HG03135 (cell line): Measurements from ENCODE around the gene RPS6KB1.
"Not testable (repeated sequence)": the region's sequence is repeated elsewhere in the genome, so short reads cannot be mapped to it uniquely, and the experiment has no call there.

Experiments
- ATAC-seq: cut with Tn5 transposase; IDR thresholded peaks from one replicate; pipeline ENCODE4 v1.9.1; 2021; ENCODE audit warnings: mild to moderate bottlenecking, moderate library complexity; ENCODE audit not compliant: unreplicated experiment

Gene RPS6KB1

GRCh38 chr17:59892924-59893675 lies at the start of gene RPS6KB1, which contains the start of gene TUBD1:
TSS of gene RPS6KB1 (plus strand) at chr17:59893121. CDS start at chr17:59893185, 64 bp downstream.
TSS of gene TUBD1 (minus strand) at chr17:59892943. CDS start at chr17:59891002, 1,941 bp downstream.
- peak; percentile 83 for ATAC-seq

GRCh38 chr17:59844884-59845594 lies 47.9 kb upstream of the RPS6KB1 start:
- no peak for ATAC-seq

DNA sequence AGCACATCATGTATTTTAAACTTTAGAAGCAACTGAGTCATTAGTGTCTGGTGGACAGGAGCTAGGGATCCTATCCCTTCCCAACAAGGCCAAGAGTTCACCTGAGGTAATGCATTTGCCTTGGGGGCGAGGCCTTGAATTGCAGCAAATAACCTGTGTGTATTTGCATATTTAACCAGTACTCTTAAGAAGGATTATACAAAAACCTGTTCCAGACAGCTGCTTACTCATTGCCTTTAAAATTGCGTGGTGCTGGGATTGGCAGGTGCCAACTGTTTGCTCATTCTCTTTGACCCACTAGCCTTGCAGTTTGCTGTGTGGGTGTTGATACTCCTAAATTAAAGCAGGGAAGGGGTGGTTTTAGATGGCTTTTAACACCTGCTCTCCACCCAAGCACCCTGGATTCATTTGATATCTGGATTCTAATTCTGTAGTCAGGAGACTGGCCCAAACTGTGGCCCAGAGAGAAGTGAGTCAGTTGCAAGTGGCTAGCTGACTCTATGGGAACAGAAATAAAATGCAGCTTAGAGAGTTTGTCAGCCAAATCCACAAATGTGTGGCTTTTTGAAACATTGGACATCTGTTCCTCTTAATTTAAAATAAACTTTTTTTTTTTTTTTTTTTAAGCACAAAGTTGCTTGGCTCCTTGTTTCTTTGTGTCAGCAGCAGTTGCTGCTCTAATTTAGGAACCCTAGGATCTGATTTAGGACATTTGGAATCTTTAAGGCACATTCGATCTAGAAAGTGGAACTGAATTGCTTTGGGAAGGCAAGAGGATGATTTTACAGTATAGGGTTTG lies 47.1 kb upstream of the RPS6KB1 start:
- ATAC-seq: no peak

DNA sequence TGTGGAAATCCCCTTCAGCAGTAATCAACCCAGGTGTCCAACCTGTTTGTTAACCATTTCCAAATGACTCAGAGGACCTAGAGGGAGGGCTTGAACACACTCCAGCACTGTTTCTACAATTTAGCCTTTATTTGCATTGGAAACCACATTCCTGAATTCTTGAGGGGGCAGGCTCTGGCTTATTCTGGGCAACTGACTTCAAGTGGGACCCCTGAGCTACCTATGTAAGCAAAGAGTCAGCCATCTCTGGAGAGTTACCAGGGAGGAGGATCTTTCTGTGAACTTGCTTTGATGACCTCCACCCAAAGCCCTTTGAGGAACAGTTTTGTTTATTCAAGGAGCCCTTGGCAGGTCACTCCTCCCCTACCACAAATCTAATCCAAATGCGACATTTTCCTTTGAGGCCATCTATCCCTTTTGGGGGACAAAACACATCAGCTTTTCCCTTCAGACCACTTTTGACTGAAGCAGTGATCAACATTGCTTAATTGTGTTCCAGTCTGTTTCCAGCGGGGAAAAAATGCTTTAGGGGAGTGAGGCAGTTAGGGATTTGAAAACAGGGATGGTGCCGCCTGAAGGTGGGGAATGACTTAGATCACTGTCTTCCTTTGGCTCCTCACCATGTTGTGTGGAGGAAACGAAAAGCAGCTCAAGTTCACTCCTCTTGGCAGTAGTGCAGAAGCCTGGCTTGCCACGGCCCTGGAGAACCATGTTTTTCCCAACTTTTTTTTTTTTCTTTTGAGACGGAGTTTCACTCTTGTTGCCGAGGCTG lies 46.3 kb upstream of the RPS6KB1 start:
- peak; percentile 49 for ATAC-seq

- no peak for ATAC-seq
Observed at GRCh38 chr17:59848385-59848668, 44.6 kb upstream of the RPS6KB1 start.

GRCh38 chr17:59848778-59849177 lies 44.1 kb upstream of the RPS6KB1 start:
- no peak for ATAC-seq

DNA sequence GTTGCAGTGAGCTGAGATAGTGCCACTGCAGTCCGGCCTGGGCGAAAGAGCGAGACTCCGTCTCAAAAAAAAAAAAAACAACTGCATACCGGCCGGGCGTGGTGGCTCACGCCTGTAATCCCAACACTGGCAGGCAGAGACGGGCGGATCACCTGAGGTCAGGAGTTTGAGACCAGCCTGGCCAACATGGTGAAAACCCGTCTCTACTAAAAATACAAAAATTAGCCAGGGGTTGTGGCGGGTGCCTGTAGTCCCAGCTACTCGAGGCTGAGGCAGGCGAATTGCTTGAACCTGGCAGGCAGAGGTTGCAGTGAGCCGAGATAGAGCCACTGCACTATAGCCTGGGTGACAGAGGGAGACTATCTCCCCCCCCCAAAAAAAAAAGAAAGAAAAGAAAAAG lies 42.6 kb upstream of the RPS6KB1 start:
- not testable (repeated sequence) for ATAC-seq

DNA sequence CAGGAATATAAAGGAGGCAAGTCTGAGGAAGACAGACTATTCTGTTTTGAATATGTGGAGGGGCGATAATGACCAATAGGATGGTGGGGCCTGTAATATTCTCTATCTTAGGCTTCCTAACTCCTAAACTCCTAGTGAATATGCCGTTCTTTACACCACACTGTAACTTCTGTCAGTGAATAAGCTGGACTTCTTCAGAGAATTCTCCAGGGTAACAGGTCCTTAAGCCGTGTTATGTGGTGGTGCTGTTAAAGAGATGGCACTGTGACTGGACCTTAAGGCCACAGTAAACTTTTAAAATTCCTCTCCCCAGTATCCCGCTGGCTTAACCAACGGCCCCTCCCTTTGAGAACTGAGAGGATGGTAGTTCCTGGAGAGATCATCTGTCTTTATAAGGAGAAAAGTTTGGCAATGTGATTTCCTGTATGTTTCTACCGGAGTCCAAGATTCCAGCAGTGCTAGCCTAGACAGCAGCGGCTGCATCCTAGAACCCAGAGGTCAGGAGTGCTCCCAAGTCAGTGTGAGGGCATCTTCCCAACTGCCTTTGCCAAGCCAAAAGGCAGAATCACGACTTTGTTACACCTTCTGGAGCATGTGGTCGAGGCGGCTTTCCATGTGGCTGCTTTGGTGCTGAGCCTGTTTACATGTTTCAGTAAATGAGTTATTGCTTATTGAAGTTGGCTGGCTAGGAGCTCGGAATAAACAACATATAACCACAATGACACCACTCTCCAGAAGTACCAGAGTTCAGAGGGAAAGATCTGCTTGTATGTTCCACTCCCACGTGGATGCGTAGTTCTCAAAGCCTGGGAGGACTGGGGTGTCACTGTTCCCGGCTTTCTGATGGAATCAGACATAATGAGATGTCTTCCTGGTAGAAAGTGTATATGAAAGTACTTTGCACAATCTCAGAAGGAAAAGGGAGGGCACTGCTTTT lies 41.2 kb upstream of the RPS6KB1 start:
- ATAC-seq: no peak

GRCh38 chr17:59852847-59853167 lies 40.1 kb upstream of the RPS6KB1 start:
- not testable (repeated sequence) for ATAC-seq

GRCh38 chr17:59853168-59853918 lies 39.6 kb upstream of the RPS6KB1 start:
- no peak for ATAC-seq

DNA sequence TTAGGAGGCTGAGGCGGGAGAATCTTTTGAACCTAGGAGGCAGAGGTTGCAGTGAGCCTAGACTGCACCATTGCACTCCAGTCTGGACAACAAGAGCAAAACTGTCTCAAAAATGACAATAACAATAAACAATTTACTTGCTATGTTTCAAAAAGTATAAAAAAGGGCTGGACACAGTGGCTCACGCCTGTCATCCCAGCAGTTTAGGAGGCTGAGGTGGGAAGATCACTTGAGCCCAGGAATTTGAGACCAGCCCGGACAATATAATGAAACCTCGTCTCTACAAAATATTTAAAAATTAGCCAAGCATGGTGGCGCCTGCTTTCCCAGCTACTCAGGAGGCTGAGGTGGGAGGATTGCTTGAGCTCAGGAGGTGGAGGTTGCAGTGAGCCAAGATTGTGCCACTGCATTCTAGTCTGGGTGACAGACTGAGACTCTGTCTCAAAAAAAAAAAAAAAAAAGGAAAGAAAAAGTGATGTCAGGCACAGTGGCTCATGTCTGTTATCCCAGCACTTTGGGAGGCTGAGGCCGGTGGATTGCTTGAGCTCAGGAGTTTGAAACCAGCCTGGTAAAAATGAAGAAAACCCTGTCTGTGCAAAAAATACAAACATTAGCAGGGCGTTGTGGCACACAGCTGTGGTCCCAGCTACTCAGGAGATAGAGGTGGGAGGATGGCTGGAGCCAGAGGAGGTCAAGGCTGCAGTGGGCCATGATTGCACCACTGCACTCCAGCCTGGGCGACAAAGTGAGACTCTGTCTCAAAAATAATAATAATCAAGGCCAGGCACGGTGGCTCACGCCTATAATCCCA lies 38.8 kb upstream of the RPS6KB1 start:
- not testable (repeated sequence) for ATAC-seq

- no peak for ATAC-seq
Observed at GRCh38 chr17:59856859-59857794, 35.8 kb upstream of the RPS6KB1 start.

- no peak for ATAC-seq
Observed at GRCh38 chr17:59858167-59858816, 34.6 kb upstream of the RPS6KB1 start.

GRCh38 chr17:59858932-59859331 lies 34.0 kb upstream of the RPS6KB1 start:
- no peak for ATAC-seq

GRCh38 chr17:59859444-59860025 lies 33.4 kb upstream of the RPS6KB1 start:
- no peak for ATAC-seq

- no peak for ATAC-seq
Observed at GRCh38 chr17:59863616-59864015, 29.3 kb upstream of the RPS6KB1 start.

- ATAC-seq: no peak
Observed at GRCh38 chr17:59869941-59870218, 23.0 kb upstream of the RPS6KB1 start.
